GM19025 (cell line): Measurements from ENCODE around the gene EIF3K.
A peak's percentile ranks its signal among the peaks of the same experiment; 100 is the strongest.
"Not testable (repeated sequence)": the region's sequence is repeated elsewhere in the genome, so short reads cannot be mapped to it uniquely, and the experiment has no call there.

Experiments used
- ATAC-seq: cut with Tn5 transposase; IDR thresholded peaks from one replicate; pipeline ENCODE4 v1.9.1; 2021; ENCODE audit warnings: mild to moderate bottlenecking, low read depth, moderate library complexity; ENCODE audit not compliant: unreplicated experiment

Gene EIF3K, protein sequence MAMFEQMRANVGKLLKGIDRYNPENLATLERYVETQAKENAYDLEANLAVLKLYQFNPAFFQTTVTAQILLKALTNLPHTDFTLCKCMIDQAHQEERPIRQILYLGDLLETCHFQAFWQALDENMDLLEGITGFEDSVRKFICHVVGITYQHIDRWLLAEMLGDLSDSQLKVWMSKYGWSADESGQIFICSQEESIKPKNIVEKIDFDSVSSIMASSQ

DNA sequence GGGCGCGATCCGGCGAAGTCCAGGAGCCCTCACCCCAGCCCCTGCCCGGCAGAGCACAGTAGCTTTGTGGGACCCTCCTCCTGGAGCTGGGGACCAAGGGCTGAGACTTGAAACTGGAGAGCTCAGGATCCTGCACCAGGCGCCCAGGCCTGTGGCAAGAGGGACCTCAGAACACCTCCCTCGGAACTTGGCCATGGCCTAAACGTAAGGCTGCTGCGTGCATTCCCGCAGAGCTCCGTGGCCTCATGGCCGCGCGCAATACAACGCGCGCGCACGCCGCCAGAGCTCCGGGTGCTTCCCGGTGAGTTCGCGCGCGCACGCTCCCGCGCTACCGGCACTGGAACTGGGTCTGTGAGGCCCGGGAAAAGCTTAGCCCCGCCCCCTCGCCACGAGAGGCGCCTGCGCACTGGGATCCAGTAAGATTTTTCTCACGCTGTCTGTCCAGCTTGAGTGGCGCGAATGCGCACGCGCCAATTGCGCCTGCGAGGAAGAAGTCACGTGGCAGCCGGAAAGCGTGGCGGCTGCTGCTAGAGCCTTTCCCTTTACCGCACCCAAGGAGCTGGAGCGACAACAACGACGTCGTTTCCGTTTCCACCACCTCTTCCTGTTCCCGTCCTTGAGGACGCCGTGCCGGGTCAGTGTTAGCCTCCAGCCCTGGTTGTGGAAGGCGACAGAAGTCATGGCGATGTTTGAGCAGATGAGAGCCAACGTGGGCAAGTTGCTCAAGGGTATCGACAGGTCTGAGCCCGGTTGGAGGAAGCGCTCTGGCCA lies at the start of gene EIF3K:
Gene EIF3K, plus strand, starts transcription at position 599 of the 771 bp plus-strand sequence. Its CDS starts 81 bp downstream, at position 680.
- ATAC-seq: peak; percentile 52

DNA sequence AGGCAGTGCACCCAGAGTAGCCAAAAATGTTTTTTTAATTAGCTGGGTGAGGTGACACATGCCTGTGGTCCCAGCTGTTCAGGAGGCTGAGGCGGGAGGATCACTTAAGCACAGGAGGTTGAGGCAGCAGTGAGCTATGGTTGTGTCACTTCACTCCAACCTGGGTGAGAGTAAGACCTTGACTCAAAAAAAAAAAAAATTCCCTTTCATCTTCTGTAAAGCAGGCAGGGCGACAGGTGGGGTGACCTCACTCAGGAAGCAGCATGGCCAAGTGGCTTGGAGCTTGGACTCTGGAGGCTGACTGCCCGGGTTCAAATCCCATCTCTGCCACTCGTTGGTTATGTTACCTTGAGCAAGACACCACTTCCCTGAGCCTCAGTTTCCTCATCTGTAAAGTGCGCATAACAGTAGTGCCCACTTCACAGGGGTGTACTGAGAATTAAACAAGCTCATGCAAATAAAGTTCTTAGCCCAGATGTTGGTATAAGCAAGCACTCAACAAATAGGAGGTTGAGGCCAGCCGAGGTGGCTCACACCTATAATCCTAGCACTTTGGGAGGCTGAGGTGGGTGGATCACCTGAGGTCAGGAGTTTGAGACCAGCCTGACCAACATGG lies 49.5 kb upstream of the EIF3K start:
- ATAC-seq: no peak

DNA sequence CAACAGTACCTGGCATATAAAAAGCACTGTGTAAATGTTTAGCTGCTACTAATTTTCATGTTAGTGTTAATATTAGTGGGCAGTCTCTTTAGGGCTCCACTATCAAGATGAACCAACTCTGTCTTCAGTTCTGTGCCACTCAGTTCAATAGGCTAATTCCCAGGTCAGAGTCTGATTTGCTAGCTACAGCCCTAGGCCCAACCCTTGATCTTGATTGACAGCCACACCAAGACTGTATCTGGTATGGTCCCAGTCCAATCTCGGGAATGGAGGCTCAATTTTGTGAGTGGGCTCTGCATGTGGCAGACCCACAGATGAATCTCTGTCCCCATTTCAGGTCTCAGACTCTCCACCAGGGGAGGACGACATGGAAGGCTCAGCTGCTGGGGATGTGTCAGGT lies 47.3 kb upstream of the EIF3K start:
- ATAC-seq: no peak

DNA sequence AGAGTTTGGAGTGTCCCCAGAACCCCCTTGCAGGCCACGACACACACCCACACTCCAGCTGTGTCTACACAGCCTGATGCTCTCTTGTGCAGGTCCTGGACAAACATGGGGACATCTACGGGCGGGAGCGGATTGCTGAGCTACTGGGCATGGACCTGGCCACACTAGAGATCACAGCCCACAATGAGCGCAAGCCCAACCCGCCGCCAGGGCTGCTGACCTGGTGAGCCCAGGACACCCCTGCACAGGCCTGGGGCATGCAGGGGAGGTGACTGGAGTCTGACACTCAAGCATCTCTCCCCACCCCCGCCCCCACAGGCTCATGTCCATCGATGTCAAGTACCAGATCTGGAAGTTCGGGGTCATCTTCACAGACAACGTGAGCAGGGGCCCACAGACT lies 41.2 kb upstream of the EIF3K start:
- ATAC-seq: no peak

GRCh38 chr19:38579304-38579703 lies 39.7 kb upstream of the EIF3K start:
- ATAC-seq: not testable (repeated sequence)

- ATAC-seq: no peak
These were observed 38.9 kb upstream of the EIF3K start for GRCh38 chr19:38580080-38580479.

GRCh38 chr19:38583219-38583984 lies 35.6 kb upstream of the EIF3K start:
- peak; percentile 81 for ATAC-seq

DNA sequence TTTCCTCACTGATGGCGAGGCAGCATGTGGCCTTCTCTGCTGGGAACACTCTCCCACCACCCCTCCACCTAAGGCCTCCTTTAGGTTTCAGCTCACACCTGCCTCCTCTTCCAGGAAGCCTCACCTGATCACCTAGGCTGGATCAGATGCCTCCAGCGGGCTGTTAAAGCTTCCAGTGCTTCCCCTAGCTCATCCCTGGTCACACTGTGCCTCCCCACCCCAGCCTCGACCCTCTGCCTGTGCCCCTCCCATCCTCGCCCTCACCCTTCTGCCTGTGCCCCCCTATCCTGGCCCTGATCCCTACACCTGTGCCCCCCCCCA lies 35.0 kb upstream of the EIF3K start:
- no peak for ATAC-seq

GRCh38 chr19:38587562-38587961 lies 31.4 kb upstream of the EIF3K start:
- ATAC-seq: no peak

DNA sequence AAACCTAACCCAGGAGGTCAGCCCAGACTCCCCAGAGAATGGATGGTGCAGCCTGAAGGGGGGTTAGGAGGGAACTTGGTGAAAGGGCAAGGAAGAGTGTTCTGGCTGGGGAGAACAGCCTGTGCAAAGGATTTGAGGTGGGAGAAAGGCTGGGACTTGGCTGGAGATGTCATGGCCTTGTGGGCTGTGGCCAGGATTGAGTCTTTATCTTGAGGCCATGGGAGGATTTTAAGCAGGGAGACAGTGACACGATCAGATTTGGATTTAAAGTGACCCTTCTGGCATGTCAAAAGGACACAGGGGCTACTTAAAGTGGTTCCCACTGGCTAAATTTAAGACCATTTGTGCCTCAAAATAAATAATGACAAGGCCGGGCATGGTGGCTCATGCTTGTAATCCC lies 30.9 kb upstream of the EIF3K start:
- no peak for ATAC-seq

- ATAC-seq: no peak
These were observed 26.0 kb upstream of the EIF3K start for GRCh38 chr19:38592940-38593339.

DNA sequence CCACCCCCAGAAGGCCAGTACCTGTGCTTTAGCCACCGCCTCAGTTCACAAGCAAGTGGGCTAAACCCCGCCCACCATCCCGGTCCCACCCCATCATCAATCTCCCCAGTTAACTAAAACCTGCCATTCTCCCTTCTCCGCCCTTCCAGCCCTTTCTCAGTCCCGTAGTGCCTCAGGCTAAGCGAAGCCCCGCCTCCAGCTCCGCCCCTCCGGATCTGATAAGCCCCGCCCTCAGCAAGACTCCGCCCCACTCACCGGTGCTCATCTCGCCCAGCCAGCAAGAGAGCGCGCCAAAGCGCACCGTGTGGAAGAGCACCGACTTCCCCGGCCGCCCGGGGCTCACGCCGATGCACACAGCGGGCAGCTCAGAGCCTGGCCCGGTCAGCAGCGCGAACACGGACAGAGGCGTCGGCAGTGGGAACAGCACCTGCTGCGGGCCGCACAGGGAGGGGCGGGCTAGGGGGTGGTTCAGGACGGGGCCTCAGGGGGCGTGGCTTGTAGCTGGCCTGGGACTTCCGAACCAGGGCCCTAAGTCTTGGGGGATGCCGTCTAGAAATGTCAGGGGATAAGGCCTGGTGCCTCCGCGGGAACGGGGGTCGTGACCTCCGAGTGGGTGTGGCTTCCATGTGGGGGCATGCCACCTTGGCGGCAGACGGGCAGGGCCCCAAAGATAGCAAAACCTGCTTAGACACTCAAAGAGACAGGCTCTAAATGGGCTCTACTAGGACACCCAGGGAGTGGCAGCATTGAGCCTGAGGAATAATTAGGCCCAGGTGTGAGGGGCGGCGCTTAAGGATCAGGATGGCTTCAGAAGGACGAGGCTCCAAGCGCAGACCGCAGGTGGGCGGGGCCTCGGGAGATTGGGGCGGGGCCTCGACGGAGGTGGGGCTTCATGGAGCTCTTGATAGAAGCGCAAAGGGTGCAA lies 22.7 kb upstream of the EIF3K start:
- no peak for ATAC-seq

DNA sequence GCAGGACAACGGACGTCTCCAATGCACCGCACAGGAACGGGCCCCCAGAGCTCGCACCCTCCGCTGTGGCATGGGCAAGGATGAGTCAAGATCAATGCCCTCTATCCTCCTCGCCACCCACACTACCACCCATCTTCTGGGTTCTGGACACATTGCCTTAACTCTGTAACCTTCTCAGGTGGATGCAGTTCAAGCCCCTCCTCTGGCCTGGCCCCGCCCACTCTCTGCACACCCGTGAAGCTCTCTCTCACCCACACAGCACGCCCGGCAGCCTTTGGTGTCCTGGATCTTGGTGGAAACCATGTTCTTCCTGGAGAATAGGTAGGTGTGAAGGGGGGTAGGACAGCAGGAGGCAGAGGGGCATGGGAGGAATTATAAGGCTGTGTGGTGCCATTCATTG lies 21.9 kb upstream of the EIF3K start:
- ATAC-seq: no peak

- ATAC-seq: no peak
These were observed 19.3 kb upstream of the EIF3K start for GRCh38 chr19:38599722-38600121.

GRCh38 chr19:38602856-38603255 lies 16.1 kb upstream of the EIF3K start:
- ATAC-seq: not testable (repeated sequence)

- no peak for ATAC-seq
These were observed 12.9 kb upstream of the EIF3K start for GRCh38 chr19:38606131-38606530.

- no peak for ATAC-seq
These were observed 4.7 kb upstream of the EIF3K start for GRCh38 chr19:38614289-38614688.

GRCh38 chr19:38615007-38615581 lies 3.9 kb upstream of the EIF3K start:
- ATAC-seq: no peak

GRCh38 chr19:38616265-38616664 lies 2.7 kb upstream of the EIF3K start:
- no peak for ATAC-seq

DNA sequence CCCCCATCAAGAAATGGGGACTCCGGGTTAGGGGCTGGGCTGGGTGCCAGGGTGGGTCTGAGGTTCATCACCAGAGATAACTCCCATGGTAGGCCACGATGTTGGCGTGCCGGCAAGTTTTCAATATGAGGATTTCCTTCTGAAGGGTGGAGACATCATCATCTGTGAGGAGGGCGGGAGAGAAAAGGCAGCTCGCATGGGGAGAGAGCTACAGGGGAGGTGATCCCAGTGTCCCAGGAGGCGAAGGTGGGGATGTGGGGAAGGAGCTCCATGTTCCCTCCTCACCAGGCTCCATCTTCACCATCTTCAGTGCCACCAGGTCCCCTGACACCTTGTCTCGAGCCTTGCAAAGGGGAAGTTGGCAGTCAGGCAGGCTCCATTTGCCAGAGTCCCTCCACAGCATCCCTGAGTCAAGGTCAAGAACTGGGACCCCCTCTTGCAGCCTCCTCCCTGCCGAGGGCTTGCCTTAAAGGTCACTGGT lies 1.7 kb upstream of the EIF3K start:
- no peak for ATAC-seq
